HG02798 (cell line): ENCODE measurements around the gene DNMT3A.

ENCODE experiments used
- ATAC-seq: cut with Tn5 transposase; IDR thresholded peaks from one replicate; pipeline ENCODE4 v1.9.1; 2021; ENCODE audit warnings: mild to moderate bottlenecking; ENCODE audit not compliant: unreplicated experiment, poor library complexity

The DNMT3A gene

GRCh38 chr2:25266399-25266798, 75.3 kb downstream of the DNMT3A start:
- ATAC-seq = no peak

GRCh38 chr2:25265802-25266201, 75.9 kb downstream of the DNMT3A start:
- no peak for ATAC-seq

- no peak for ATAC-seq
These were observed 76.7 kb downstream of the DNMT3A start for GRCh38 chr2:25265001-25265400.

- ATAC-seq = no peak
These were observed 79.4 kb downstream of the DNMT3A start for GRCh38 chr2:25262288-25262687.

GRCh38 chr2:25259737-25260124, 82.0 kb downstream of the DNMT3A start:
- no peak for ATAC-seq

- no peak for ATAC-seq
These were observed 82.6 kb downstream of the DNMT3A start for GRCh38 chr2:25258847-25259736.

- no peak for ATAC-seq
These were observed 83.5 kb downstream of the DNMT3A start for GRCh38 chr2:25257931-25258846.

GRCh38 chr2:25257032-25257552, 84.6 kb downstream of the DNMT3A start:
- no peak for ATAC-seq

- no peak for ATAC-seq
These were observed 85.2 kb downstream of the DNMT3A start for GRCh38 chr2:25256488-25256875.

GRCh38 chr2:25255745-25256487, 85.8 kb downstream of the DNMT3A start:
- ATAC-seq = no peak

GRCh38 chr2:25254961-25255360, 86.8 kb downstream of the DNMT3A start:
- ATAC-seq = no peak

- no peak for ATAC-seq
These were observed 88.5 kb downstream of the DNMT3A start for GRCh38 chr2:25253153-25253626.

- peak; percentile 57 for ATAC-seq
These were observed 89.2 kb downstream of the DNMT3A start for GRCh38 chr2:25252291-25253152.

- ATAC-seq = peak; percentile 38
These were observed 90.1 kb downstream of the DNMT3A start for GRCh38 chr2:25251422-25252273.

- no peak for ATAC-seq
These were observed 90.7 kb downstream of the DNMT3A start for GRCh38 chr2:25251071-25251421.

- no peak for ATAC-seq
These were observed 91.2 kb downstream of the DNMT3A start for GRCh38 chr2:25250331-25251070.

GRCh38 chr2:25249785-25250184, 91.9 kb downstream of the DNMT3A start:
- no peak for ATAC-seq
